Measurements from ENCODE around the gene ENTPD7.
"Not testable (repeated sequence)": the region's sequence is repeated elsewhere in the genome, so short reads cannot be mapped to it uniquely, and the experiment has no call there.

The ENTPD7 gene

GRCh38 chr10:99743841-99744240 is 84.5 kb downstream of the ENTPD7 start:
- no peak for DNase-seq (ENCODE audit: low read depth in 1 of 2, low spot score in 1 of 2)

- DNase-seq (ENCODE audit: low read depth in 1 of 2, low spot score in 1 of 2) = not testable (repeated sequence)
These were observed 86.9 kb downstream of the ENTPD7 start for GRCh38 chr10:99746166-99746565.

DNA sequence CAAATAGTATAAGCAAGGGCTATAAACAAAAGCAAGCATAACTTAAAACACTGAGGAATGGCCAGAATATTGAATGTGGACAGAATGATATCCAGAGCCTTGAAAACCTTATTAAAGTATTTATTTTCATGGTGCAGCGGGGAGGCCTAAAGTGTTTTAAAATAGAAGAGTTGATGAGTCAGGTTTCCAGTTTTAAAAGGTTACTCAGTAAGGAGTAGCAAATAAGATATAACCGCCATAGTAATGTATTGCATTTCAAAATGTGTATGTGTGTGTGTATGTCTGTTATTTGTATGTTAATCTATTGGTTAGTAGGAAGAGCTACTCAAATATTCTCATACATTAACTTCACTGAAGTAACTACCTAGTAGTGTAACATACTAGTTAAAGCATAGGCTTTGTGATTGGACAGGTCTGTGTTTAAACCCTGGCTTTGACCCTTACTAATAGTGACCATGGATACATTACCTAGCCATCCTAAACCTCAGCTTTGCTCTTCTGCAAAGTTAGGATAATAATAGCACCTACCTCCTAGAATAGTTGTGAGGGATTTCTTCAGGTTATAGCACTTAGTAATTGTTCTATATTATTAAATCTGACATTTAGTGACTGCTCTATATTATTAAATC is 89.6 kb downstream of the ENTPD7 start:
- DNase-seq (ENCODE audit: low read depth in 1 of 2, low spot score in 1 of 2) = no peak

DNA sequence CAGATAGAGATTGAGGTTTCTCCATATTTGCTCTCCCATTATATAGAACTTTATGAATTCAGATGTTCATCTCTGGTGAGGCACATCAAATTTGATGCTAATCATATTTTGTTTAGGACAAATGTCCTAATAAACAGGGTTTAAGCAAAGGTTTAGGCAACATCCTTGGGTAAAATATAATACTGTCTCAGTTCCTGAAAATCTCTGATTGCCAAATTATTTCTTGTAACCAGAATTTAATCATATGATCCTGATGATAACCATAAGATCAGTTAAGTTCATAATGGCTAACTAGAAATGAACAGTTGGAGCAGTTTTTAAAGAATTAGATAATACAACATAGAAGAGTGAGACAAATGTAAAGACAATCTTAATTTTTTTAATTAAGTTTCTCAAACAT is 91.3 kb downstream of the ENTPD7 start:
- DNase-seq (ENCODE audit: low read depth in 1 of 2, low spot score in 1 of 2) = no peak

DNA sequence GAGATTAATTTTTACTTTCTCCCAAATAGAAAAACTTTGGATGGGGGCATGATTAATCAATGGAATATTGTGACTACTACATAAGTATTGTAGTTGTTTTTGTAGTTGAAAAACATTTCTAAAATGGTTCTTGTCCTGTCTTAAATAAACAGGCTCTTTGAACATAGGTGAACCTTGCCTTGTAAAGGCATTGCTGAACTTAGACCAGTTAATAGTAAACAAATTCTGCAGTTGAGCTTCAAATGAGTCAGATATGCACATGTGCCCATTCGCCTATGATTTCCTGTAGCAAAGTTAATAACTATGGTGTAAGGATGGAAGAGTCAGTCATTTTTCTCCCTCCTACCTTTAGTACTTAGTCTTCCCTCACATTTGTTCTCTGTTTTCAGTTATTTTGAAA is 95.4 kb downstream of the ENTPD7 start:
- DNase-seq (ENCODE audit: low read depth in 1 of 2, low spot score in 1 of 2) = no peak
